Transverse colon (tissue), 4 donors: ENCODE results near the gene FSTL3.

ENCODE experiments used
- CTCF ChIP-seq, 5 experiments: fragments of 200-600 bp in 3 of 5; fragments of 450-650 bp in 2 of 5; sonication (generic) in 3 of 5; IDR thresholded peaks; 1 replicate in 2 of 5; 2 replicates in 3 of 5; pipeline ENCODE4 v1.5.1; 2016 to 2017; ENCODE audit warnings: antibody characterized with exemption in 5 of 5, inconsistent platforms in 3 of 5, mild to moderate bottlenecking in 2 of 5, moderate library complexity in 1 of 5
- EP300 ChIP-seq: sonication (generic); formaldehyde crosslinking; IDR thresholded peaks from one replicate; pipeline ENCODE4 v1.6.1; 2017; ENCODE audit warnings: antibody characterized with exemption, low read depth
- POLR2A ChIP-seq: fragments of 450-650 bp; IDR thresholded peaks from one replicate; pipeline ENCODE4 v1.6.1; 2016; ENCODE audit warnings: antibody characterized with exemption, mild to moderate bottlenecking, moderate library complexity
- POLR2AphosphoS5 ChIP-seq, 3 donors: sonication (generic); formaldehyde crosslinking; IDR thresholded peaks; one replicate each; pipeline ENCODE4 v1.6.1; 2016; ENCODE audit warnings: antibody characterized with exemption in 3 of 3

- no peak for TF ChIP-seq EP300
- TF ChIP-seq CTCF (IDR thresholded peaks at IDR 0.05), result no peak
- TF ChIP-seq POLR2AphosphoS5 (IDR thresholded peaks at IDR 0.05), result no peak
- no peak for TF ChIP-seq POLR2A
Observed at GRCh38 chr19:658916-659839, 17.0 kb upstream of the FSTL3 start.
